Brain microvascular endothelial cell (primary cell): ENCODE results near the gene SHD.

Experiments used
- DNase-seq: peaks from one replicate; pipeline ENCODE4 v3.0.0-alpha.2; 2020
- H3K27ac ChIP-seq: fragments of 250-450 bp; sonication (Bioruptor Pico); 2 replicates; pipeline ENCODE4 v1.5.1; 2020; ENCODE audit warnings: mild to moderate bottlenecking, moderate library complexity
- H3K27me3 ChIP-seq: fragments of 250-450 bp; sonication (Bioruptor Pico); replicated peaks from 2 replicates; pipeline ENCODE4 v1.5.1; 2020; ENCODE audit warnings: mild to moderate bottlenecking
- H3K36me3 ChIP-seq: fragments of 250-450 bp; sonication (Bioruptor Pico); replicated peaks from 2 replicates; pipeline ENCODE4 v1.5.1; 2020; ENCODE audit warnings: mild to moderate bottlenecking
- H3K4me3 ChIP-seq: 2 replicates; pipeline ENCODE4 v1.5.1; 2011; ENCODE audit warnings: low read depth, mild to moderate bottlenecking, control low read depth, low read length, moderate library complexity
- in situ Hi-C: cut with HindIII; loops from 2 replicates; pipeline ENCODE4 v1.10.0; 2017; ENCODE audit warnings: low sequenced_read_pairs, low pct_ligation_motif_present
- TF ChIP-seq, protein P1 (sequence below): IDR thresholded peaks from 2 replicates; pipeline ENCODE4 v1.5.1; 2011; ENCODE audit warnings: low read depth, mild to moderate bottlenecking, moderate library complexity, low read length, control low read depth, inconsistent platforms; ENCODE audit errors: missing control alignments

SHD gene

GRCh38 chr19:4310247-4311121 lies 31.4 kb downstream of the SHD start:
- TF ChIP-seq, protein P1, sequence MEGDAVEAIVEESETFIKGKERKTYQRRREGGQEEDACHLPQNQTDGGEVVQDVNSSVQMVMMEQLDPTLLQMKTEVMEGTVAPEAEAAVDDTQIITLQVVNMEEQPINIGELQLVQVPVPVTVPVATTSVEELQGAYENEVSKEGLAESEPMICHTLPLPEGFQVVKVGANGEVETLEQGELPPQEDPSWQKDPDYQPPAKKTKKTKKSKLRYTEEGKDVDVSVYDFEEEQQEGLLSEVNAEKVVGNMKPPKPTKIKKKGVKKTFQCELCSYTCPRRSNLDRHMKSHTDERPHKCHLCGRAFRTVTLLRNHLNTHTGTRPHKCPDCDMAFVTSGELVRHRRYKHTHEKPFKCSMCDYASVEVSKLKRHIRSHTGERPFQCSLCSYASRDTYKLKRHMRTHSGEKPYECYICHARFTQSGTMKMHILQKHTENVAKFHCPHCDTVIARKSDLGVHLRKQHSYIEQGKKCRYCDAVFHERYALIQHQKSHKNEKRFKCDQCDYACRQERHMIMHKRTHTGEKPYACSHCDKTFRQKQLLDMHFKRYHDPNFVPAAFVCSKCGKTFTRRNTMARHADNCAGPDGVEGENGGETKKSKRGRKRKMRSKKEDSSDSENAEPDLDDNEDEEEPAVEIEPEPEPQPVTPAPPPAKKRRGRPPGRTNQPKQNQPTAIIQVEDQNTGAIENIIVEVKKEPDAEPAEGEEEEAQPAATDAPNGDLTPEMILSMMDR: no peak
- in situ Hi-C loops: no loop called here
- DNase-seq: no peak
- Histone ChIP-seq H3K36me3 (peaks cover 12% of the 10 kb centered on the region), H3K27ac (no peak overlapping the region), H3K27me3 (no peaks in the 10 kb centered on the region), H3K4me3 (no peak overlapping the region)

DNA sequence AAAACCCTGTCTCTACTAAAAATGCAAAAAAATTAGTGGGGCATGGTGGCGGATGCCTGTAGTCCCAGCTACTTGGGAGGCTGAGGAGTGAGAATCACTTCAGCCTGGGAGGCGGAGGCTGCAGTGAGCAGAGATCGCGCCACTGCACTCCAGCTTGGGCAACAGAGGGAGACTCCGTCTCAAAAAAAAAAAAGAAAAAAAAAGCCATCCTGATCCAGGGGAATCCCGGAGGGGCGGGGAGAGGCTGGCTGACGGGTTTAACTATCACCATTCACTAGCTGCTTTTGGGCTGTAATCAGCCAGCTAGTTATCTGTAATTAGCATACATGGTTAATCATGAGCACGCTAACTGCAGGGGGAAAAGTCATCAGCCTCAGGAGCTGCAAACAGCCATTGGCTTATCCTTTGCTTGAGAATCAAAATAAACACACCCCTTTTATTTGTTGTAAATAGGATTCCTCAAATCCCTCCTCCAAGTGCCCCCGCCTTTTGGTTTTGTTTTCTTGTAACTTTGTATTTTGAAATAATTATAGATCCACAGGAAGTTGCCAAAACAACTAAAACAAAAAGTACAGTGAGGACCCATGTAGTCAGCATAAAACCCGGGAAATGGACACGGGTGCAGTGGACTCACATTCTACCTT lies 34.9 kb downstream of the SHD start:
- TF ChIP-seq, protein P1: no peak
- Histone ChIP-seq H3K27me3 (no peaks in the 10 kb centered on the region), H3K36me3 (peaks cover 16% of the 10 kb centered on the region), H3K4me3 (no peak overlapping the region), H3K27ac (no peak overlapping the region)
- DNase-seq: no peak
- in situ Hi-C loops: no loop called here

- H3K36me3 ChIP-seq: peaks cover 5% of the 10 kb centered on the region
- TF ChIP-seq, protein P1: no peak
- H3K27me3 ChIP-seq: no peaks in the 10 kb centered on the region
- in situ Hi-C loops: no loop called here
- no peak overlapping the region for H3K27ac ChIP-seq
- no peak for DNase-seq
- no peak overlapping the region for H3K4me3 ChIP-seq
Observed at GRCh38 chr19:4316956-4317355, 37.9 kb downstream of the SHD start.

- Histone ChIP-seq H3K36me3 (peaks cover 4% of the 10 kb centered on the region), H3K4me3 (no peak overlapping the region), H3K27me3 (no peaks in the 10 kb centered on the region), H3K27ac (no peak overlapping the region)
- TF ChIP-seq, protein P1: no peak
- in situ Hi-C loops: no loop called here
- DNase-seq: no peak
Observed at GRCh38 chr19:4318460-4318859, 39.4 kb downstream of the SHD start.

GRCh38 chr19:4319067-4319718 lies 40.1 kb downstream of the SHD start:
- TF ChIP-seq, protein P1: no peak
- no peak overlapping the region for H3K4me3 ChIP-seq
- H3K27me3 ChIP-seq: no peaks in the 10 kb centered on the region
- H3K27ac ChIP-seq: no peak overlapping the region
- DNase-seq: no peak
- peaks cover 4% of the 10 kb centered on the region for H3K36me3 ChIP-seq
- in situ Hi-C loops: no loop called here
